Motor neuron (in vitro differentiated cells): ENCODE data around the gene SPARC. TPM values are rescaled to one million over a fixed set of nuclear protein-coding genes. Genes with fewer than 3 reads are reported as not detected.
"Not testable (repeated sequence)": the region's sequence is repeated elsewhere in the genome, so short reads cannot be mapped to it uniquely, and the experiment has no call there.

ENCODE experiments used
- ATAC-seq, 8 experiments: fragments of 200-7000 bp; cut with Tn5 transposase; replicated peaks in 6 of 8; 2 replicates each; pipeline ENCODE4 v1.8.0; 2021; ENCODE audit warnings: mild to moderate bottlenecking in 8 of 8, moderate library complexity in 8 of 8
- H3K27ac ChIP-seq, 2 donors: fragments of 250-450 bp; sonication (Bioruptor Pico); 2 replicates each; pipeline ENCODE4 v1.9.0; 2021; ENCODE audit warnings: antibody characterized with exemption in 2 of 2, mild to moderate bottlenecking in 2 of 2, moderate library complexity in 1 of 2
- H3K4me1 ChIP-seq, 2 donors: fragments of 250-450 bp; sonication (Bioruptor Pico); replicated peaks in 1 of 2; 2 replicates each; pipeline ENCODE4 v1.6.1; 2021; ENCODE audit warnings: antibody characterized with exemption in 2 of 2, mild to moderate bottlenecking in 2 of 2, moderate library complexity in 1 of 2
- H3K4me3 ChIP-seq, 5 donors: fragments of 250-450 bp; sonication (Bioruptor Pico); 2 replicates each; pipeline ENCODE4 v1.9.0; 2021; ENCODE audit warnings: antibody characterized with exemption in 5 of 5, mild to moderate bottlenecking in 5 of 5, moderate library complexity in 4 of 5
- WGBS, 10 experiments: fragments of 450-650 bp; shearing (Covaris generic); methylation state at CpG; one replicate each; pipeline ENCODE4 v1.0.0; 2022; 5-methylcytosine and 5-hydroxymethylcytosine counted together
- in situ Hi-C, 9 experiments: fragments of 400-800 bp; cut with MboI; loops; one replicate each; pipeline ENCODE4 v1.15.0; 2021; ENCODE audit warnings: low sequenced_read_pairs in 9 of 9, low pct_unique_long_range_greater_than_20kb in 2 of 9; ENCODE audit not compliant: unreplicated experiment in 9 of 9
- total RNA-seq, 8 experiments: library from RNA; unstranded; fragments of 300-600 nt; gene quantifications; 2 replicates each; pipeline versions ENCODE4 v1.2.3 to v1.2.4, GENCODE V29; 2022

SPARC gene
- 1,000 to 10,000 TPM in 2 of 8 experiments, 100 to 1,000 TPM in 2, 10 to 100 TPM in 4; 30.2 to 3,358 (median 206) TPM for total RNA-seq

DNA sequence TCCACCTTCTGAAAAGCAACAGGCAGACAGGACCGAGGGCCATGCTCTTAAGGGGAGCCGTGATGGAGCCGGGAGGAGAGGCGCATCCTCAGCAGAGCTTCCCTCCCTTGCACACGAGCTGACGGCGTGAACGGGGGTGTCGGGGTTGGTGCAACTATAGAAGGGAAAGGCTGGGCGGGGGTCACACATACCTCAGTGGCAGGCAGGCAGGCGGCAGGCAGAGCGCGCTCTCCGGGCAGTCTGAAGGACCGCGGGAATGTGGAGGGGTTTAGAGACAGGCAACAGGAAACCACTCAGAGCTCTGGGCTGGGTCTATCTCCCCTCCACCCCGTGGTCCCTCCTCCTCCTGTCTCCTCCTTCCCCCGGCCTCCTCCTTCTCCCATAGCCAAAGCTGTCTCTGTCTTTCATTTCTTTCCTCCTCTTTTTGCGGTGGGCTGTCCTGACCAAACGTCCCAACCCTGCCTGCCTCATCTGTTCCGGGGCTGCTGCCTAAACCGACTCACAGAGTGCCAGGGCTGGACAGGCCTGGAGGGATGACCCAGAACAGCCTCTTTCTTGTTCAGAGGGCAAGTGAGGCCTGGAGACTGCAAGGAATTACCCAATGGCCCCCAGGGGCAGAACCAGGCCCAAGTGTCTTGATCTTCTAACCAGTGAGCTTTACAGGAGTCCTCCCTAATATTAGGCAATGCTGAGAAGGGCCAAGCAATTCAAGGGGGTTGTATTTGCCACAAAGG lies at the start of gene SPARC:
SPARC (minus strand) TSS at position 242 of the 734 bp plus-strand sequence. CDS start 10,727 bp downstream, outside the sequence.
- H3K4me1 ChIP-seq = peaks cover 10 to 42% of the 10 kb centered on the region in 2 donors
- peak within 1 kb of the TSS; percentile 20 to 36 (median 32) for H3K4me3 ChIP-seq
- H3K27ac ChIP-seq = peak within 1 kb of the TSS in 1 of 2 donors; percentile 64
- ATAC-seq = peak; percentile 60 to 89 (median 88)
- in situ Hi-C loops = no loop called here
- 0 to 4% (median 1%) methylated on average over 1 to 7 of the region's 22 CpGs; no CpG with 5 or more reads in 6 of the 10 experiments for WGBS, 10 experiments

- Histone ChIP-seq H3K4me1 (peaks cover 5 to 6% of the 10 kb centered on the region in 2 donors), H3K4me3 (no peak overlapping the region), H3K27ac (no peak overlapping the region)
- in situ Hi-C loops = no loop called here
- no peak for ATAC-seq
- 80 to 100% (median 82%) methylated on average over 1 of the region's 1 CpG; no CpG with 5 or more reads in 6 of the 10 experiments for whole genome bisulfite sequencing, 10 experiments
These were observed 48.9 kb upstream of the SPARC start for GRCh38 chr5:151735646-151736045.

DNA sequence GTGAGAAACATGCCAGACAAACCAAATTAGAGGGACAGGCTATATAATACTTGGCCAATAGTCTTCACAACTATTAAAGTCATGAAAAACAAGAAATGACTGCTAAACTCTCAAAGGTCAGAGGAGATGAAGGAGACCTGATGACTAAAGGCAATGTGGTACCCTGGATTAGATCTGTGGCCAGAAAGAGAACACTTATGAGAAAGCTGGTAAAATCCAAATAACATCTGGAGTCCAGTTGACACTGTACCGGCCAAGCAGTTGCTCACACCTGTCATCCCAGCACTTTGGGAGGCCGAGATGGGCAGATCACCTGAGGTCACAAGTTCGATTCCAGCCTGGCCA lies 47.3 kb upstream of the SPARC start:
- H3K27ac ChIP-seq = no peak overlapping the region
- in situ Hi-C loops = no loop called here
- no peaks in the 10 kb centered on the region for H3K4me1 ChIP-seq
- H3K4me3 ChIP-seq = no peak overlapping the region
- WGBS, 10 experiments = 50 to 100% (median 92%) methylated on average over 2 to 3 of the region's 3 CpGs; no CpG with 5 or more reads in 5 of the 10 experiments
- ATAC-seq = no peak

DNA sequence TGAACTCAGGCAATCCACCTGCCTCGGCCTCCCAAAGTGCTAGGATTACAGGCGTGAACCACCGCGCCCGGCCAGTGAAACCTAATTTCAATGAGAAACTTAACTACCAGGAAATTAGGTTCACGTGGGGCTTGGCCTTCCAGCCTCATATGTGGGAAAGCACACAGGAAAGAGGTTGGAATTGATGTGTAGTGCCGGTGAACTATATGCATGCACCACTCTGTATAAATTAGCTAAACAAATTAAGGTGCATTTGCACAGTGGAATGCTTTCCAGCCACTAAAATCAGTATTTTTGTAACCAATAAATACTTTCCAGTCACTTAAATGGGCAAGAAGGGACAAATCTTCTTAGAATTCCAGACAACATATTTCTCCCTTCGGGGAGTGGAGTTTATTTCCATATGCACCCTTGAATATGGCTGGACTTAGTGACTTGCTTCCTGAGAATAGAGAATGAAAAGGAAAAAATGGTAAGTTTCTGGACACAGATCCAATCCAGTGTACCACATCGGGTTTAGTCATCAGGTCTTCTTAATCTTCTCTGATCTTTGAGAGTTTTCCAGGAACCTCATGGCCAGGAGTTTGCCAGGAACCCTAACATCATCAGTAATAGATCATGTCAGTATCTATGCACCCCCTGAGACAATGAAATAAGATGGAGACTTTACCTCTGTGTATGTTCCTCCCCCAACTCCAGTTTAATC lies 46.8 kb upstream of the SPARC start:
- 0 to 100% (median 95%) methylated on average over 1 to 9 of the region's 9 CpGs; no CpG with 5 or more reads in 1 of the 10 experiments for WGBS, 10 experiments
- H3K27ac ChIP-seq = no peak overlapping the region
- ATAC-seq = peak in 3 of 8 experiments; percentile 67 to 89 (median 82)
- in situ Hi-C loops = no loop called here
- H3K4me1 ChIP-seq = no peaks in the 10 kb centered on the region
- H3K4me3 ChIP-seq = no peak overlapping the region

DNA sequence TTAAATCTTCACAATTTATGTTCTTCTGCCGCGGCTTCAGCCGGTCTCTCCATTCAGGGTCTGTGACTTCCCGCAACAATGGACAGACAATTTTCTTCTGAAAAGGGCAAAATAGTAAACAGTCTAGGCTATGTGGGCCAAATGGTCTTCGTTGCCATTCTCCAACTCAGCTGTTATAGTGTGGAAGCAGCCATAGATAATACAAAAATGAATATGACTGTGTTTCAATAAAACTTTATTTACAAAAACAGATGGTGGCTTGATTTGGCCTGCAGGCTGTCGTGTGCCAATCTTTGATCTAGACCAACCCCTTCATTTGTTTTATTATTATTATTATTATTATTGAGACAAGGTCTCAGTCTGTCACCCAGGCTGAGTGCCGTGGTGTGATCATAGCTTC lies 43.7 kb upstream of the SPARC start:
- no peak overlapping the region for H3K27ac ChIP-seq
- no peak for ATAC-seq
- in situ Hi-C loops = no loop called here
- H3K4me3 ChIP-seq = no peak overlapping the region
- H3K4me1 ChIP-seq = peaks cover 0 to 8% of the 10 kb centered on the region in 2 donors
- 60 to 100% (median 89%) methylated on average over 1 to 7 of the region's 7 CpGs for WGBS, 10 experiments

DNA sequence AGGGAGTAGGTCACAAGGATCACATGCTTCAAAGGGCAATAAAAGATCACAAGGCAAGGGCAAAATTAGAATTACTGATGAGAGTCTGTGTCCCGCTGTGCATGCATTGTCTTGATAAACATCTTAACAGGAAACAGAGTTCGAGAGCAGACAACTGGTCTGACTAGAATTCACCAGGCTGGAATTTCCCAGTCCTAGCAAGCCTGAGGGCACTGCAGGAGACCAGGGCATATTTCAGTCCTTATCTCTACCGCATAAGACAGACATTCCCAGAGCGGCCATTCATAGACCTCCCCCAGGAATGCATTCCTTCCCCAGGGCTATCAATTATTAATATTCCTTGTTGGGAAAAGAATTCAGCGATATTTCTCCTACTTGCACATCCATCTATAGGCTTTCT lies 42.9 kb upstream of the SPARC start:
- ATAC-seq, in situ Hi-C loops, H3K4me1 ChIP-seq, H3K27ac ChIP-seq, H3K4me3 ChIP-seq: not testable (repeated sequence)
- WGBS, 10 experiments = 25 to 100% (median 72%) methylated on average over 1 to 5 of the region's 5 CpGs; no CpG with 5 or more reads in 2 of the 10 experiments

DNA sequence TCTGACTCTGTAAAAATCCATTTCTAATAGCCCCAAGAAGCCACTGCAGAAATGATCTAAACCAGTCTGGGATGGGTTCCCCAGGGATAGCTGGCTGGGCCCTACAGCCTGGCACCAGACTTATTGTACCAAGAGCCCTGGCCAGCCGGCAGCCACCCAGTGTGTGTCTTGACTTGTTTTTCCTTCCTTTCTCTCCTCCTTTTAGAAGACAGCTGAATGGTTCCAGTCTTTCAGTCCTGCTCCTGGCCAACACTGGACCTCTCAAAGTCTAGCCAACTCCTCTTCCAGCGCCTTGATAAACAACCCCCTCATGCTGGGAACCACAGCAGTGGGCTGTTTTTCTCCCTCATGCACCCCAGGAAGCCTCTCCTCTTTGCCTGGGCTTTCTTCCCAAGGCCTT lies 37.6 kb upstream of the SPARC start:
- in situ Hi-C loops = no loop called here
- ATAC-seq = no peak
- Histone ChIP-seq H3K4me1 (peaks cover 0 to 8% of the 10 kb centered on the region in 2 donors), H3K27ac (no peak overlapping the region), H3K4me3 (no peak overlapping the region)
- WGBS, 10 experiments = 38 to 100% (median 100%) methylated on average over 1 to 2 of the region's 2 CpGs; no CpG with 5 or more reads in 5 of the 10 experiments

- peaks cover 0 to 8% of the 10 kb centered on the region in 2 donors for H3K4me1 ChIP-seq
- no peak for ATAC-seq
- in situ Hi-C loops = no loop called here
These were observed 35.8 kb upstream of the SPARC start for GRCh38 chr5:151722546-151722945.

GRCh38 chr5:151721812-151722391 lies 35.2 kb upstream of the SPARC start:
- in situ Hi-C loops = no loop called here
- H3K27ac ChIP-seq = no peak overlapping the region
- no peak overlapping the region for H3K4me3 ChIP-seq
- peaks cover 0 to 8% of the 10 kb centered on the region in 2 donors for H3K4me1 ChIP-seq
- ATAC-seq = no peak

More at GRCh38 chr5:151722546-151722945, 35.8 kb upstream of the SPARC start:
- Histone ChIP-seq H3K27ac (no peak overlapping the region), H3K4me3 (no peak overlapping the region)

DNA sequence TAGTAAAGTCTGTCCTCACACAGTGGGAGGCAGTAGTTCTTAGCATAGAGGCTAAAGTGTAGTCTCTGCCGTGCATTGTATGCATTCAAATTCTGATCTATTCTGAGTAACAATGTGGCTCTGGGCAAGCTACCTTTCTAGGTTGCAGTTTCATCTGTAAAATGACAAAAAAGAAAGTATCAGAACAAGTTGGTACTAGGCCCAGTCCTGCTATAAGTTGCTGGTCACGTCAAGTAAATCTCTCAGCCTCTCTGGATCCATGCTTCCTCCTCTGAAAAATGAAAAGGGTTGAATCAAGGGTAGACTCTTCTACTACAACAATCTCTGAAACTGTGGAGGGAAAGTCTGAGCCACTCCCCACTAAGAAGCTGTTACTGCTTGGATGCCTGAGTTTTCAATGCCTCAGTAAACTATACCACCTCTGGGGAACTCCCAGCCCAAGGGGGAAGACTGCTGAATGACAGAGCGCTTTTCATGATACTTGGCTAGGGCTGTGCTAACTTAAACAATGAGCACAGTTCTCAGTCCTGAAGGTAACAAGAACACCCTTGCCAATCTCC lies 34.5 kb upstream of the SPARC start:
- 59 to 100% (median 85%) methylated on average over 1 to 3 of the region's 3 CpGs; no CpG with 5 or more reads in 3 of the 10 experiments for WGBS, 10 experiments
- ATAC-seq = peak in 3 of 8 experiments; percentile 29 to 70 (median 39)
- H3K4me1 ChIP-seq = peaks cover 0 to 4% of the 10 kb centered on the region in 2 donors
- no peak overlapping the region for H3K27ac ChIP-seq
- no peak overlapping the region for H3K4me3 ChIP-seq
- in situ Hi-C loops = no loop called here

DNA sequence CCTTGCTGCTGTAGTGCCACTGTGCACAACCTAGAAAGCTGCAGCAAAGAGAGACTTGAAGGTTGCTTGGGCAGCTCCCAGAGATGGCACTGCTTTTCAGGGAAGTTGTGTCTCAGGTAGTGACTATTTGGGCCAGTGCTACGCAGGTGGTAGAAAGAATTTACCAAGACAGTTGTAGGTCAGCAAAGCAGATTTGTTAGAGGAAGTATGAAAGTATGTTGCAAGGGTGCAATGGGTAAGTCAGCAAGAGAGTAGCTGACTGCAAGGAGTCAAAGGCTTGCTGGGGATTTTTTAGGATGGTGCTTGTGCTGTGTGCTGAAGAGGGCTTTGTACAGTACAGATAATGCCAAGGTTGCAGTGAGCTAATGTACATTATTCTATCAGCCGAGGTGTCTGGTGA lies 33.5 kb upstream of the SPARC start:
- ATAC-seq = no peak
- Histone ChIP-seq H3K4me3 (no peak overlapping the region), H3K27ac (no peak overlapping the region), H3K4me1 (no peaks in the 10 kb centered on the region)
- WGBS, 10 experiments = 57 to 90% (median 82%) methylated on average over 1 to 2 of the region's 2 CpGs; no CpG with 5 or more reads in 4 of the 10 experiments
- in situ Hi-C loops = no loop called here

DNA sequence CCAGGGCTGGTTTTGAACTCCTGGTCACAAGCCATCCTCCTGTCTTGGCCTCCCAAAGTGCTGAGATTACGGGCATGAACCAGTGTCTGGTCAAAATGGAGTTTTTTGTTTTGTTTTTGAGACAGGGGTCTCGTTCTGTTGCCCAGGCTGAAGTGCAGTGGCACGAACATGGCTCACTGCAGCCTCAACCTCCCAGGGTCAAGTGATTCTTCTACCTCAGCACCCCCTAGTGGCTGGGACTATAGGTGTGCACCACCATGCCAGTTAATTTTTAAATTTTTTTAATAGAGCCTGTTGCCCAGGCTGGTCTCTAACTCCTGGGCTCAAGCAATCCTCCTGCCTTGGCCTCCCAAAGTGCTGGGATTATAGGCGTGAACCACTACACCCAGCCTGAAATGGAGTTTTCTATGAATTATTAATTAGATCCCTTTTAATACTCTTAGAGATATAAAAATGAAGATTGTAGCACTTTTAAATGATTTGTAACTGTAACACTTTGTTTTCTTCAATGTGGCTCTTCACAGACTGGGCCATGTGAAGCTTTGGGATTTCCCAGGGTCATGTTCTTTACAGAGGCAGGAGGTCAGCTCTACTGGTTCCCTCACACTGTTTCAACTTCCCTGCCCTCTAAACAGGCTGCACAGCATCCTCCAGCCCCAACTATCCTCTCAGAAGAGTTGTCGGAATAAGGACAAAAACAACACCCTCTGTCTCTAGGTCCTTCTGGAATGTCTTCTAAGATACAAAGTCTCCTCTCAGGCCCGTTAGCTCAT lies 32.7 kb upstream of the SPARC start:
- in situ Hi-C loops = no loop called here
- Histone ChIP-seq H3K4me1 (no peaks in the 10 kb centered on the region), H3K27ac (no peak overlapping the region), H3K4me3 (no peak overlapping the region)
- ATAC-seq = peak in 3 of 8 experiments; percentile 65 to 86 (median 75)
- 20 to 100% (median 79%) methylated on average over 1 to 5 of the region's 6 CpGs; no CpG with 5 or more reads in 1 of the 10 experiments for whole genome bisulfite sequencing, 10 experiments
